Heart left ventricle (tissue), 13 donors: ENCODE data around the gene LONRF2.

Experiments
- CTCF ChIP-seq, 12 donors: fragments of 200-600 bp; sonication (generic) in 4 of 12; IDR thresholded peaks; one replicate each; pipeline versions ENCODE4 v1.5.0 to v1.8.0; 2018 to 2022; ENCODE audit warnings: antibody characterized with exemption in 12 of 12, mild to moderate bottlenecking in 5 of 12
- POLR2A ChIP-seq, 2 donors: fragments of 450-650 bp; IDR thresholded peaks; one replicate each; pipeline ENCODE4 v1.6.1; 2017; ENCODE audit warnings: antibody characterized with exemption in 2 of 2, mild to moderate bottlenecking in 2 of 2, moderate library complexity in 2 of 2
- donor health status: ischemic (EF 13 %, LVEDD 7.1; RV severe dilation, severe dysfunction).
- donor health status: DM: no; HTN: yes; CAD: no.
- donor health status: DM: no; HTN: no; CAD: no.
- donor health status: ischemic (EF 25% LVEDD 6.9; RV normal size, moderate dysfunction).
- donor health status: ischemic (EF 25% LVEDD 5.7; RV mildly dilated, moderate dysfunction).
- donor health status: ischemic (EF 35%, LVEDD 5.7; RV mildly dilated, moderate dysfunction).
- donor health status: nonischemic (EF 11% LVEDD 7.7; RV severe dilation, severe dysfunction).
- donor health status: DM: yes; HTN: yes; CAD: no.
- donor health status: PGD.
- donor health status: ischemic (EF 29% LVEDD 5.4; RV normal size, mild dysfunction).
- donor health status: nonischemic (EF 23%, LVEDD 6.1; RV moderate dilation, normal function).

- TF ChIP-seq CTCF (IDR thresholded peaks at IDR 0.05) (no peak), POLR2A (IDR thresholded peaks at IDR 0.05) (no peak)
Measured at GRCh38 chr2:100228415-100228814, 93.9 kb downstream of the LONRF2 start.
